Spleen (tissue), 11 donors: ENCODE results near the gene MYO7A. TPM values are rescaled to one million over a fixed set of nuclear protein-coding genes. Genes with fewer than 3 reads are reported as not detected.

Source experiments
- DNase-seq: peaks from one replicate; pipeline ENCODE4 v3.0.0-alpha.2; 2020
- H3K27ac ChIP-seq, 8 donors: fragments of 200-600 bp; sonication (generic) in 7 of 8; 1 replicate in 4 of 8; 2 replicates in 4 of 8; pipeline versions ENCODE4 v1.5.0 to v1.8.0; 2016 to 2021; ENCODE audit warnings: inconsistent platforms in 4 of 8, mild to moderate bottlenecking in 4 of 8, moderate library complexity in 1 of 8
- H3K27me3 ChIP-seq, 7 donors: fragments of 200-600 bp; sonication (generic) in 6 of 7; replicated peaks in 1 of 7; 1 replicate in 4 of 7; 2 replicates in 3 of 7; pipeline versions ENCODE4 v1.5.0 to v1.8.0; 2016 to 2021; ENCODE audit warnings: inconsistent platforms in 3 of 7, mild to moderate bottlenecking in 1 of 7
- H3K36me3 ChIP-seq, 6 donors: fragments of 200-600 bp; sonication (generic) in 5 of 6; 1 replicate in 4 of 6; 2 replicates in 2 of 6; pipeline versions ENCODE4 v1.5.0 to v1.8.0; 2016 to 2021; ENCODE audit warnings: inconsistent platforms in 2 of 6
- H3K4me1 ChIP-seq, 6 donors: fragments of 200-600 bp; sonication (generic) in 5 of 6; 1 replicate in 3 of 6; 2 replicates in 3 of 6; pipeline versions ENCODE4 v1.5.0 to v1.8.0; 2016 to 2021; ENCODE audit warnings: inconsistent platforms in 3 of 6
- H3K4me3 ChIP-seq, 8 donors: fragments of 200-600 bp; sonication (generic) in 7 of 8; 1 replicate in 4 of 8; 2 replicates in 4 of 8; pipeline versions ENCODE4 v1.5.0 to v1.8.0; 2016 to 2021; ENCODE audit warnings: inconsistent platforms in 4 of 8, mild to moderate bottlenecking in 4 of 8, moderate library complexity in 2 of 8
- H3K9me3 ChIP-seq, 8 donors: fragments of 200-600 bp; sonication (generic) in 7 of 8; 1 replicate in 4 of 8; 2 replicates in 4 of 8; pipeline versions ENCODE4 v1.5.0 to v1.8.0; 2016 to 2021; ENCODE audit warnings: inconsistent platforms in 4 of 8
- POLR2A ChIP-seq, 3 donors: fragments of 450-650 bp; IDR thresholded peaks; one replicate each; pipeline ENCODE4 v1.5.1; 2017; ENCODE audit warnings: antibody characterized with exemption in 3 of 3, mild to moderate bottlenecking in 1 of 3
- POLR2AphosphoS5 ChIP-seq, 3 donors: sonication (generic); formaldehyde crosslinking; IDR thresholded peaks; one replicate each; pipeline ENCODE4 v1.5.1; 2017; ENCODE audit warnings: antibody characterized with exemption in 3 of 3
- WGBS, 5 donors: extraction: QIAGEN DNeasy Blood & Tissue Kit in 3 of 5; methylation state at CpG; one replicate each; pipeline versions ENCODE4 v1.1.5 to v1.1.7; 2013 to 2018; 5-methylcytosine and 5-hydroxymethylcytosine counted together
- intact Hi-C: fragments of 100-400 bp; cut with DNase I; formaldehyde crosslinking; loops from one replicate; pipeline ENCODE4 v1.15.0; 2023; ENCODE audit warnings: low total_unique reads
- polyA plus RNA-seq, 3 donors: library from polyadenylated mRNA; stranded (reverse); fragments of 200-250 nt; gene quantifications; one replicate each; pipeline ENCODE4 v1.2.1, GENCODE V29; 2013
- total RNA-seq, 7 donors: library from RNA; depleted of rRNA in 3 of 7; stranded (reverse); fragments of >200 nt in 3 of 7; fragmentation: NEBNext Ultra II Directional in 4 of 7; extraction: Animal tissue kit (Norgen Biotek cat#: 25700) in 4 of 7; gene quantifications; one replicate each; pipeline versions ENCODE4 v1.1.0 to v1.2.1, GENCODE V29; 2016 to 2021
- TF ChIP-seq, protein P1 (sequence below), 11 experiments: fragments of 200-600 bp in 7 of 11; fragments of 450-650 bp in 4 of 11; sonication (generic) in 4 of 11; IDR thresholded peaks in 8 of 11; conservative IDR thresholded peaks in 3 of 11; 1 replicate in 7 of 11; 2 replicates in 4 of 11; pipeline versions ENCODE4 v1.4.0 to v1.8.0; 2016 to 2021; ENCODE audit warnings: antibody characterized with exemption in 11 of 11, inconsistent platforms in 4 of 11, mild to moderate bottlenecking in 1 of 11
- donor health status: healthy with polysubstance abuse.
- donor health status: DM: no; HTN: no; CAD: no; lungs with moderate emphysema.
- donor health status: DM: no; HTN: no; CAD: no.
- donor health status: Bipolar disorder and iron deficiency.
- donor health status: healthy.
- donor health status: DM: no; HTN: no; CAD: no.
- donor health status: DM: yes; HTN: yes; CAD: no.

Gene MYO7A
- total and polyA plus RNA-seq, 10 donors: 3.5 to 147 (median 33.0) TPM

DNA sequence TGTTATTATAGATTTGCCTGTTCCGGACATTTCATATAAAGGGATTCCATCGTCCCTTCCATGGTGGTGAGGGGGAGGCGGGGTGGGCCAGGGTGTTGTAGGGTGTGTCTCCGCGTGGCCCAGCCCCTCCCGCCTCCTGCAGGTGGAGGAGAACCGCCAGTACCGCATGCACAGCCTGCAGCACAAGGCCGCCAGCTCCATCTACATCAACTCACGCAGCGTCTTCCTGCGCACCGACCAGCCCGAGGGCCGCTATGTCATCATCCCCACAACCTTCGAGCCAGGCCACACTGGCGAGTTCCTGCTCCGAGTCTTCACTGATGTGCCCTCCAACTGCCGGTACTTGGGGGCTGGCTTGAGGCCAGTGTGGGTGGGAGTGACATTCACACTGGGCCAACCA lies 7.5 kb upstream of the MYO7A start:
- no peak for DNase-seq
- Histone ChIP-seq H3K27me3 (peaks cover 0 to under 1% (median 0%) of the 10 kb centered on the region in 7 donors), H3K9me3 (no peaks in the 10 kb centered on the region), H3K4me1 (no peaks in the 10 kb centered on the region), H3K27ac (no peak overlapping the region), H3K36me3 (peaks cover 0 to 47% (median 3%) of the 10 kb centered on the region in 6 donors), H3K4me3 (no peak overlapping the region)
- 87 to 95% (median 93%) methylated on average over 11 to 19 of the region's 19 CpGs for WGBS, 5 donors
- TF ChIP-seq POLR2A (IDR thresholded peaks at IDR 0.05) (no peak), POLR2AphosphoS5 (IDR thresholded peaks at IDR 0.05) (no peak)
- TF ChIP-seq, protein P1, sequence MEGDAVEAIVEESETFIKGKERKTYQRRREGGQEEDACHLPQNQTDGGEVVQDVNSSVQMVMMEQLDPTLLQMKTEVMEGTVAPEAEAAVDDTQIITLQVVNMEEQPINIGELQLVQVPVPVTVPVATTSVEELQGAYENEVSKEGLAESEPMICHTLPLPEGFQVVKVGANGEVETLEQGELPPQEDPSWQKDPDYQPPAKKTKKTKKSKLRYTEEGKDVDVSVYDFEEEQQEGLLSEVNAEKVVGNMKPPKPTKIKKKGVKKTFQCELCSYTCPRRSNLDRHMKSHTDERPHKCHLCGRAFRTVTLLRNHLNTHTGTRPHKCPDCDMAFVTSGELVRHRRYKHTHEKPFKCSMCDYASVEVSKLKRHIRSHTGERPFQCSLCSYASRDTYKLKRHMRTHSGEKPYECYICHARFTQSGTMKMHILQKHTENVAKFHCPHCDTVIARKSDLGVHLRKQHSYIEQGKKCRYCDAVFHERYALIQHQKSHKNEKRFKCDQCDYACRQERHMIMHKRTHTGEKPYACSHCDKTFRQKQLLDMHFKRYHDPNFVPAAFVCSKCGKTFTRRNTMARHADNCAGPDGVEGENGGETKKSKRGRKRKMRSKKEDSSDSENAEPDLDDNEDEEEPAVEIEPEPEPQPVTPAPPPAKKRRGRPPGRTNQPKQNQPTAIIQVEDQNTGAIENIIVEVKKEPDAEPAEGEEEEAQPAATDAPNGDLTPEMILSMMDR (IDR thresholded peaks at IDR 0.05 in 8 of 11, conservative IDR thresholded peaks at IDR 0.05 in 3 of 11): no peak
- intact Hi-C loops: no loop called here

DNA sequence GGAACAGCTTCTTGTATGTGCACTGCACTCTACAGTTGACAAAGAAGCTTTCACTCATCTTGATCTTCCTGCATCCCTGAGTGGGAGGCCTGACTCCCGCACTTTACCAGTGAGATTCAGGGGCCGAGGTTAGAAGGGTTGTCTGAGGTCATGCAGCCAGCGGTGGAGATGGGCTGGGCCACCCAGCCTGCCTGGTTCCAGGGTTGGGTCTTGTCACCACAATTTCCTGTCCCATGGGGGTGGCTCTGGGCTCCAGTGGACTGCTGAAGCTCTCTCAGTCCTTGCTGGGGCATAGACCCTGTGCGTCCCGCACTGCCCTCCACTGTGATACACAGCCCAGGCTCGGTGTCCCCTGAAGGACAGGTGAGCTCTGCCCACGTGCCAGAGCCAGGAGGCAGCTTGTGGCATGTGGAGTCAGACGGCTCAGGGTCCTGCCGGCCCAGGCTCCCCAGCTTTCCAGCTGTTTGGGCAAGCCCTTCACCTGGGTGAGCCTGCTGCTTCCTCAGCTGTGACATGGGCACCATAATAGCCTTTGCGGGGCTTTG lies 6.9 kb upstream of the MYO7A start:
- no peaks in the 10 kb centered on the region for H3K4me1 ChIP-seq
- TF ChIP-seq, protein P1 (IDR thresholded peaks at IDR 0.05 in 8 of 11, conservative IDR thresholded peaks at IDR 0.05 in 3 of 11): no peak
- no peak for TF ChIP-seq POLR2A (IDR thresholded peaks at IDR 0.05)
- TF ChIP-seq POLR2AphosphoS5 (IDR thresholded peaks at IDR 0.05): no peak
- peaks cover 0 to 47% (median 3%) of the 10 kb centered on the region in 6 donors for H3K36me3 ChIP-seq
- intact Hi-C loops: no loop called here
- no peaks in the 10 kb centered on the region for H3K9me3 ChIP-seq
- DNase-seq: no peak
- WGBS, 5 donors: 72 to 82% (median 78%) methylated on average over 8 to 10 of the region's 10 CpGs
- no peak overlapping the region for H3K4me3 ChIP-seq
- no peak overlapping the region for H3K27ac ChIP-seq
- H3K27me3 ChIP-seq: peaks cover 0 to 6% (median 0%) of the 10 kb centered on the region in 7 donors

DNA sequence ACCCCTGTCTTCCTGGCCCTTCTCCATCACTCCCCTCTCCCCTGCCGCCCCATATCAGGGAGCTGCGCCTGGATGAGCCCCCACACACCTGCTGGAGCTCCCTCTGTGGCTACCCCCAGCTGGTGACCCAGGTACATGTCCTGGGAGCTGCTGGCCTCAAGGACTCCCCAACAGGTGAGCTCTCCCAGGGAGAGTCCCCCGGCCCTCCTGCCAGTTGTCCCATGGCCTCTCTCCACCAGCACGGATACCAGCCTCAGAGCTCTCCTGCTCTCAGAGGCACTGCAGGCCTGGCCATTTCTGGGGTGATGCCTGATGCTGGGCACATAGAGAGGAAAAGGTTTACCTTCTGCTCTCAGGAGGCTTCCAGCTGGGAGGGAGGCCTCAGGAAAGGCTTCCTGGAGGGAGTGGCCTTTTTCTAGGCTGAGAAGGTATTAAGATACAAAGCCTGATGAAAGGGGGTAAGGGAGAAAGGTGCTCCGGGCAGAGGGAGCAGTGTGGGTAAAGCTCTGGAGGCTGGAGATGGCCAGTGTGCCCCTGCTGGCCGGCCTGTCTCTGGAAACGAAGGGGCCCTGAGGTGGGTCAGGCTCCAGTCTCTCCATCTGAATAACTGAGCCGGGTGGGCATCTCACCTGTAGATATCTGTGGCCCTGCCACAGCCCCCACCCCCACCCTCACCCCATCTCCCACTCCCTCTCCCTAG lies 6.0 kb upstream of the MYO7A start:
- no peak for DNase-seq
- Histone ChIP-seq H3K4me1 (peaks cover 2 to 5% (median 4%) of the 10 kb centered on the region in 6 donors), H3K27ac (no peak overlapping the region), H3K27me3 (peaks cover 0 to 15% (median 0%) of the 10 kb centered on the region in 7 donors), H3K9me3 (no peaks in the 10 kb centered on the region), H3K4me3 (no peak overlapping the region), H3K36me3 (peaks cover 0 to 47% (median 3%) of the 10 kb centered on the region in 6 donors)
- TF ChIP-seq, protein P1 (IDR thresholded peaks at IDR 0.05 in 8 of 11, conservative IDR thresholded peaks at IDR 0.05 in 3 of 11): no peak
- TF ChIP-seq POLR2A (IDR thresholded peaks at IDR 0.05) (no peak), POLR2AphosphoS5 (IDR thresholded peaks at IDR 0.05) (no peak)
- intact Hi-C loops: no loop called here
- WGBS, 5 donors: 80 to 99% (median 93%) methylated on average over 8 of the region's 8 CpGs

DNA sequence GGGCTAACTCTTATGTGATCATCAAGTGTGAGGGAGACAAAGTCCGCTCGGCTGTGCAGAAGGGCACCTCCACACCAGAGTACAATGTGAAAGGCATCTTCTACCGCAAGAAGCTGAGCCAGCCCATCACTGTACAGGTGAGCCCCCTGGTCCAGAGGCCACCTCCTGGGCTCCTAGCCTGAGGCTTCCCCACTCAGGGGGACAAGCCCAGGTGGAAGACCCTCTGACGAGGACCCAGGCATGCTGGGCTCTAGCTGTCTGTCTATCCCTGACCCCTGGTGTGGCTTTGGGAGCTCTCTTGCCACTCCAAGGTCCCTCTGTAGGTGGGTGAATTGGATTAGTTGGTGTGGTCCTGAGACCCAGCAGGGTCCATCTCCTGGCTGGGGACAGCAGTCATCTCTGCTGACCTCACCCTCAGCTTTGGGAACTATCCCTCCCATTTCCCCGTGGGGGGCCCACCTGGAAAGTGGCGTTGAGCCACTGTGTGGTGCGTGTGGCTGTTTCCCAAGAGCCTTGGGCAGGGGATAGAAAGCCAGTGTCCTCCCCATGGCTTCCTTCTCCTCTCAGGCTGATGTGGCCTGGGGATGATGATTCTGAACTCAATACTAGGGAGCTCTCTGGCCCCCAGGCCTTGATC lies 5.4 kb upstream of the MYO7A start:
- DNase-seq: no peak
- H3K4me3 ChIP-seq: no peak overlapping the region
- intact Hi-C loops: no loop called here
- H3K4me1 ChIP-seq: peaks cover 9 to 12% (median 10%) of the 10 kb centered on the region in 6 donors
- TF ChIP-seq, protein P1 (IDR thresholded peaks at IDR 0.05 in 8 of 11, conservative IDR thresholded peaks at IDR 0.05 in 3 of 11): no peak
- TF ChIP-seq POLR2A (IDR thresholded peaks at IDR 0.05): no peak
- no peak for TF ChIP-seq POLR2AphosphoS5 (IDR thresholded peaks at IDR 0.05)
- peaks cover 0 to 47% (median 3%) of the 10 kb centered on the region in 6 donors for H3K36me3 ChIP-seq
- no peak overlapping the region for H3K27ac ChIP-seq
- 82 to 91% (median 85%) methylated on average over 3 to 7 of the region's 7 CpGs for WGBS, 5 donors
- H3K9me3 ChIP-seq: no peaks in the 10 kb centered on the region
- peaks cover 0 to 22% (median 0%) of the 10 kb centered on the region in 7 donors for H3K27me3 ChIP-seq
